HL-60/S4 treated with retinoic acid at 250 ng/mL for 4 days and 3 days (cell line): ENCODE results near the gene ZBTB22.
"Not testable (repeated sequence)": the region's sequence is repeated elsewhere in the genome, so short reads cannot be mapped to it uniquely, and the experiment has no call there.

Experiments
- in situ Hi-C: fragments of 300-500 bp; cut with MboI; formaldehyde crosslinking; loops from 2 replicates; pipeline ENCODE4 v1.7.0; 2022; ENCODE audit warnings: low sequenced_read_pairs

ZBTB22 gene

DNA sequence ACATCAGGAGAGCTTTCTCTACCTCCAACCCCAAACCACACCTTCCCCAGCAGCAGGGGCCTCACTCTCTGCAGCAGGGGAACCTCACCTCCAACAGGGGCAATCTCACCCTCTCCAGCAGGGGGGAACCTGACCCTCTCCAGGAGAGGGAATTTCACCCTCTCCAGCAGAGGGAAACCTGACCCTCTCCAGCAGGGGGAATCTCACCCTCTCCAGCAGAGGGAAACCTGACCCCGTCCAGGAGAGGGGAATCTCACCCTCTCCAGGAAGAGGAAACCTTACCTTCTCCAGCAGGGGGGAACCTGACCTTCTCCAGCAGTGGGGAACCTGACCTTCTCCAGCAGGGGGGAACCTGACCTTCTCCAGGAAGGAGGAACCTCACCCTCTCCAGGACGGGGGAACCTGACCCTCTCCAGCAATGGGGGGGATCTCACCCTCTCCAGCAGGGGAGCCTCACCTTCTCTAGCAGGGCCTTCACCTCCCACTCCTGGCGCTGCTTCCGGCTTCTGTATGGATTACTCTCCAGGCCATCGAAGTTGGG, 37.5 kb downstream of the ZBTB22 start:
- in situ Hi-C loops = no loop called here

DNA sequence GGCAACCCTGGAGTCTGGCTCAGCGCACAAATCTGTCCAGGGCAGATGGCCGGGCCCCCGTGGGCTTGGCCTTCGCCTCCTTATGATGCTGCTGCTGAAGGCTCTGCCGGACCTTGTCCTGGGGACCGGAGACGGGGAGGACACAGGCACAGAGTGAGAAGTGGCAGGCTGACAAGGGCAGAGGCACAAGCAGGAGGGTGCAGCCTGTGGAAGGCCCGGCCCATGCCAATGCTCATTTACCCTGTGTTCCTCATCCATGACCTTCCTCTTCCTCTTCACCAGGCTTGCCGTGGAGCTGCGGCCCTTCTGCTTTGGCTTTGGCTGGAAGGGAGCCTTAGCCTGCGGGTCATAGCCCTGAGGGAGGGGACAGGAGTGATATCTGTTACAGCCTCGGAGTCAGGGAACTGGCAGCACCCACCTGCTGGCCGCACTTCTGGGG, 38.3 kb downstream of the ZBTB22 start:
- in situ Hi-C loops = no loop called here

DNA sequence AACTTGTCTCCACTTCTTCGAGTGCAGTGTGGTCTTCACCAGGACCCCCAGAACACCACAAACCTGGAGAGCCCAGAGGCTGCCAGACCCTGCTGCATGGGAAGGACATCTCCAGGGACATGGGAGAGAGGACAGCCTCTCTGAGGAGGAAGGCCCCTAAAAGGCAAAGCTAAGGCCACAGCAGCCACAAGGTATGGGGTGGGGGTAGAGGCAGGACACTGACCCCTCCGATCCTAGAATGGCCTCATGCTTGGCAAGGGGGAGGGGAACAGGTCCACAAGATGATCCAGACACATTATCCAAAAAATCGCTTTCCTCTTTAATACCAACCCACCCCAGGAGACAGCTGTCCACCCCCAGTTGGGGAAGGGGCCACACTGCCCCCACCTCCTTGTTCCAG, 38.7 kb downstream of the ZBTB22 start:
- in situ Hi-C loops = no loop called here

DNA sequence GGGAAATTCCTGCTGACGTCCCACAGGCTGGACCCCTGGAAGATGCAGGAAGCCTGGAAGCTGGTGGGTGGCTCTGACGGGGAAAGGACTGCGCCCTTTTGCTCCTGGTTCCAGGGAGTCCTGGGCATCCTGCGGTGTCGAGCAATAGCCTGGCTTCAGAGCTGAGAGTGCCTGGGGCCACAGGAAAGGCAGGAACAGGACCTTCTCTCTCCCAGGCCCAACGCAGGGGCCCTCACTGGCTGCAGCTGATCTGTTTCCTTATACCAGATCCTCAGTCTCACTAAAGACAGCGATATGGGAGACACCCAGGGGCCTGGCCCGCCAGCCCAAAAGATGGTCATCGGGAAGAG, 39.2 kb downstream of the ZBTB22 start:
- in situ Hi-C loops = no loop called here

DNA sequence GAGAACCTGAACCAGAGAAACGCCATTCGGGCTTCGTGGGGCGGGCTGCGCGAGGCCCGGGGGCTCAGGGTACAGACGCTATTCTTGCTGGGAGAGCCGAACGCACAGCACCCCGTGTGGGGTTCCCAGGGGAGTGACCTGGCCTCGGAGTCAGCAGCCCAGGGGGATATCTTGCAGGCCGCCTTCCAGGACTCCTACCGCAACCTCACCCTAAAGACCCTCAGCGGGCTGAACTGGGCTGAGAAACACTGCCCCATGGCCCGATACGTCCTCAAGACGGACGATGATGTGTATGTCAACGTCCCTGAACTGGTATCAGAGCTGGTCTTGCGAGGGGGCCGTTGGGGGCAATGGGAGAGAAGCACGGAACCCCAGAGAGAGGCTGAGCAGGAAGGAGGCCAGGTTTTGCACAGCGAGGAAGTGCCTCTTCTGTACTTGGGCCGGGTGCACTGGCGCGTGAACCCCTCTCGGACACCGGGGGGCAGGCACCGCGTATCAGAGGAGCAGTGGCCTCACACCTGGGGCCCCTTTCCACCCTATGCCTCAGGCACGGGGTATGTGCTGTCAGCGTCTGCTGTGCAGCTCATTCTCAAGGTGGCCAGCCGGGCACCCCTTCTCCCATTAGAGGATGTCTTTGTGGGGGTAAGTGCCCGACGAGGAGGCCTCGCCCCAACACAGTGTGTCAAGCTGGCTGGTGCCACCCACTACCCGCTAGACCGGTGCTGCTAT, 39.7 kb downstream of the ZBTB22 start:
- in situ Hi-C loops = no loop called here

DNA sequence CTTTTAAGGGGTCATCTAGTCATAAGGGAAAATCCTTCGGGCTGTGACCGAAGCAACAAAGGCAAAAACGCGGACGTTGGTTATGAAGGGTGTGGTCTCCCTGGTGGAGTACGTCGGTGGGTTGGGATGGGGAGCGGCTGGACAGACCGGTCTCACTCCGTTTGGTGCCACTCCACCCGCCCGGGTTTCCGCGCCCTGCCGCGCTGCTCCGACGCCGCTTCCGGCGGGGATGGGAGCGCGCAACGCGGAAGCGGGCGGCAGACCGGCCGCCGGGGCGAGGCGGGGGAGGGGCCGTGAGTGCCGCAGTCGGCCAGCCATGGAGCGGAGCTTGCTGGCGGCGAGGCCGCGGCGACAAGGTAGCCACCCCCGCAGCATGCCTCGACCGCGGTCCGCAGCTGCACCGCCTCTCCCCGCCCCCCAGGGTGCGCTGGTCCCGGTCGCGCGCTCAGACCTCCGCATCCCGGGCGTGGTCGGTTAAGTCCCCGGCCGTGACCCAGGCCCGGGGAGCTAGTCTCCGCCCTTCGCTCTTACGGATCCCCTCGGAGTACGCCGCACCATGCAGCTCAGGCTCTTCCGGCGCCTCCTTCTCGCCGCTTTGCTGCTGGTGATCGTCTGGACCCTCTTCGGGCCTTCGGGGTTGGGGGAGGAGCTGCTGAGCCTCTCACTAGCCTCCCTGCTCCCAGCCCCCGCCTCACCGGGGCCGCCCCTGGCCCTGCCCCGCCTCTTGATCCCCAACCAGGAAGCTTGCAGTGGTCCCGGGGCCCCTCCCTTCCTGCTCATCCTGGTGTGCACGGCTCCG, 40.5 kb downstream of the ZBTB22 start, which contains the start of gene B3GALT4:
Gene B3GALT4, plus strand, starts transcription at position 260 of the 799 bp plus-strand sequence. Its CDS starts 297 bp downstream, at position 557.
- in situ Hi-C loops = no loop called here

DNA sequence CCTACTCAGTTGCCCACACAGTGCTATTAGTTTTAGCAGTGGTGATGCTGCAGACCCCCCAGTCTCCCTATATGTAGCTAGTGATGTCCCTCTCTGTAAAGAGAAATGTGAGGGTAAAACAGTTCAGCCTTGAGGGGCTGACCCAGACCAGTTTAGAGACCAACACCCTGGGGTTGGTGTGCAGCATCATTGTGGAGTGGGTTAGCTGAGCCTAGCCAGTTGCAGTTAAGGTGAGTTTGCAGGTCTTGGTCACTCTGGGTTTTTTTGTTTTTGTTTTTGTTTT, 41.0 kb downstream of the ZBTB22 start:
- in situ Hi-C loops = no loop called here

DNA sequence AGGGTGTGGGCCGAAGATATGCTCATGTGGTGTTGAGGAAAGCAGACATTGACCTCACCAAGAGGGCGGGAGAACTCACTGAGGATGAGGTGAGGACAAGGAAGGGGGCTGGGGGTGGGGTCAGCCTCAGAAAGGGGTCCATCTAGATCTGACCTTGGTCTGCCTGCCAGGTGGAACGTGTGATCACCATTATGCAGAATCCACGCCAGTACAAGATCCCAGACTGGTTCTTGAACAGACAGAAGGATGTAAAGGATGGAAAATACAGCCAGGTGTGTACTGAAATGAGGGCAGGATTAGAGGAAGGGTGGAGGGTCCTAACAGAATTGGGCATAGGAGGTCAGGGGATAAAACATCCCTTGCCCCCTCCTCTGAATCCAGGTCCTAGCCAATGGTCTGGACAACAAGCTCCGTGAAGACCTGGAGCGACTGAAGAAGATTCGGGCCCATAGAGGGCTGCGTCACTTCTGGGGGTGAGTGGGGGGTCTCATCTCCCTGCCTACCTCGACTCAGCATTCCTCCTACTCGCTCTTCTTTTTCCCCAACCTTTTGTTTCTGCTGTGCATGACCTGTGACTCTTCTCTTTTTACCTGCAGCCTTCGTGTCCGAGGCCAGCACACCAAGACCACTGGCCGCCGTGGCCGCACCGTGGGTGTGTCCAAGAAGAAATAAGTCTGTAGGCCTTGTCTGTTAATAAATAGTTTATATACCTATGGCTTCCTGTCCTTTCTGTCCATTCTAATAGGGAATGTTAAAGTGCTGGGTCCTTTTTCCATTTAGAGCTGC, 41.6 kb downstream of the ZBTB22 start:
- in situ Hi-C loops = not testable (repeated sequence)

DNA sequence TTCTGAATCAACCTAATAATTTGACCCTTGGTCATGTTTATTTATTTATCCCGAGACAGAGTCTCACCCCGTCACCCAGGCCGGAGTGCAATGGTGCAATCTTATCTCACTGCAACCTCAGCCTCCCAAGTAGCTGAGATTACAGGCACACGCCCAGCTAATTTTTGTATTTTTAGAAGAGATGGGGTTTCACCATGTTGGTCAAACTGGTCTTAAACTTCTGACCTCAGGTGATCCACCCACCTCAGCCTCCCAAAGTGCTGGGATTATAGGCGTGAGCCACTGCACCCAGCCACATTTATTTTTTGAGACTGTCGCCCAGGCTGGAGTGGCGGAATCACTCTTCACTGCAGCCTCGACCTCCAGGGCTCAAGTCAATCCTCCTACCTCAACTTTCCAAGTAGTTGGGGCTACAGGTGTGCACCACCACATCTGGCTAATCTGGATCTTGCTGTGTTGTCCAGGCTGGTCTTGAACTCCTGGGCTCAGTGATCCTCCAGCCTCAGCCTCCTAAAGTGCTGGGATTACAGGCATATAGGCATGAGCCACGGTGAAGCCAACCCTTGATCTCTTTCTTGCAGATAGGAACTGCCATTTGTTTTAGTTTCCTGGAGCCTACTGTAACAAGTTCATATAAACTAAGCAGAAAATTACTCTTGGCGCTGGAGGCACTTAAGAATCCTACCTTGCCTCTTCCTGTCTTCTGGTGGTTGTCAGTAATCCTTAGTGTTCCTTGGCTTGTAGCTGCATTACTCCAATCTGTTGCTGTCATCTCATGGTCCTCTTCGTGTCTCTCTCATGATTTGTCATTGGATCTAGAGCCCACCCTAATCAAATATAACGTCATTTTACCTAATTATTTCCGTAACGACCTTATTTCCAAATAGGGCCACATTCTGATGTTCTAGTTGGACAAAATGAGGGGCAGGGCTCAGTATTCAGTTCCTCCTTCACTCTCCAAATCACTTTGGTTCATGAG, 43.3 kb downstream of the ZBTB22 start:
- in situ Hi-C loops = no loop called here

DNA sequence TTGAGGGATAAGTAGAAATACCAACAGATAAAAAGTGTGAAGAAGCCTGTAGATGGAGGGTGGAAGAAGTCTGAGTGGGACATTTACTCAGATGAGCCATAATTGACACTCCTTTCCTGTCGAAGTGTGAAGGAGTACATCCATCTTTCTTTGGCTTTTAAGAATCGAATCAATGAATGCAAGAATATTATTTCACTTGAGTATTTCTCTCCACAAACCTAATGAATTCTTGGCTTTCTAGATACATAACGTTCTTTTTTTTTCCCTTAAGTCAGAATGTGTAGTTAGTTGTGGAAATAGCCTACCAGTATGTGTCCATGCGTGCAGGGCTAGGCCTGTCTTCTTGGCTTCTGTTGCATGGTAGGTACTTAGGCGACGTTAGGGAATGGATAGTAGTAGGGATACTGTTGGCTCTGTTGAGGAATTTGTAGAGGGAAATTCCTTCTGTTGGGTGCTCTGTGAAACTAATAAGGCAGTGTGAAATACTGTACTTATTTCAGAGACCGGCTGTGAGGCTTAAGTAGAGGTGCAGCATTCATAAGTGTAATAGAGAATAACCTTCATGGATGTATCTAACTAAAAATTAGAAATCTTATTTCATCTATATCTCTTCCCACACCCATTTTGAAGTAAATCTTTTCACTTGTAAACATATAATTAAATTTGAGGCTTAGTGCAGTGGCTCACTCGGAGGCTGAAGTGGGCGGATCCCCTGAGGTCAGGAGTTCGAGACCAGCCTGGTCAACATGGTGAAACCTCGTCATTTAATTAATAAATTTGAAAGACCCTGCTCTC, 44.2 kb downstream of the ZBTB22 start:
- in situ Hi-C loops = no loop called here

DNA sequence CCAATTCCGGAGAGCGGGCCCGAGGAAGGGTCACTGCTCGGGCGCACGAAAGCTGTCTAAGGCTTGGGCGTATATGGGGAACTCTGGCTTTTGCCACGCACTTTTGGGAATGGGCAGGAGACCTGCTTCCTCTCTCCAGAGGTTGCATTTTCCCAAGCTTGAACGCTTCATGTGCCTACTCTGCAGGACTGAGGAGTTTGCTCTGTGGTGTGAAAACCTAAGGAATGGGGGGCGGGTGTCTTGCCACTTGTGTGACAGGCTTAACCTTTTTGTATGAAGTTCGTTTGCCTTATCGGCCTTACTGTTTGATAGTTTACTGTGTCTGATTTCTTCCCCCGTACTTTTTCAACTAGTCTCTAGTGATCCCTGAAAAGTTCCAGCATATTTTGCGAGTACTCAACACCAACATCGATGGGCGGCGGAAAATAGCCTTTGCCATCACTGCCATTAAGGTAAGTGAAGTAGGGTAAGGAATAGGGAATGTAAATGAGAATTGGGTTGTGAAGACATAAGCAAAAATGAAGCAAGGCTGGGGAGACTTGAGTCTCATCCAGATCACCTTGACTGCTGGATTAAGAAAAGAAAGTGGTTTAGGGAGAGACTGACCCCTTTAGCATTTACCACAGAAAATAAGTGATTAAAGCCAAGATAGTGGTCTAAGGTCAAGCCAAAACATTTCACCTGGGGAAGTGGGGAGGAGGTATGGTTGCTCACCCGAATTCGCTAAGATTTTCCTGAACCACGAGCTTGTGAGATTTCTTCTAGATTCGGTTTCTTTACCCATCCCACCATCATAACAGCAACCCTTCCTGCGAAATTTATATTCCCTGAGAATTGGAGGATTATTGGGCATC, 45.0 kb downstream of the ZBTB22 start:
- in situ Hi-C loops = no loop called here

DNA sequence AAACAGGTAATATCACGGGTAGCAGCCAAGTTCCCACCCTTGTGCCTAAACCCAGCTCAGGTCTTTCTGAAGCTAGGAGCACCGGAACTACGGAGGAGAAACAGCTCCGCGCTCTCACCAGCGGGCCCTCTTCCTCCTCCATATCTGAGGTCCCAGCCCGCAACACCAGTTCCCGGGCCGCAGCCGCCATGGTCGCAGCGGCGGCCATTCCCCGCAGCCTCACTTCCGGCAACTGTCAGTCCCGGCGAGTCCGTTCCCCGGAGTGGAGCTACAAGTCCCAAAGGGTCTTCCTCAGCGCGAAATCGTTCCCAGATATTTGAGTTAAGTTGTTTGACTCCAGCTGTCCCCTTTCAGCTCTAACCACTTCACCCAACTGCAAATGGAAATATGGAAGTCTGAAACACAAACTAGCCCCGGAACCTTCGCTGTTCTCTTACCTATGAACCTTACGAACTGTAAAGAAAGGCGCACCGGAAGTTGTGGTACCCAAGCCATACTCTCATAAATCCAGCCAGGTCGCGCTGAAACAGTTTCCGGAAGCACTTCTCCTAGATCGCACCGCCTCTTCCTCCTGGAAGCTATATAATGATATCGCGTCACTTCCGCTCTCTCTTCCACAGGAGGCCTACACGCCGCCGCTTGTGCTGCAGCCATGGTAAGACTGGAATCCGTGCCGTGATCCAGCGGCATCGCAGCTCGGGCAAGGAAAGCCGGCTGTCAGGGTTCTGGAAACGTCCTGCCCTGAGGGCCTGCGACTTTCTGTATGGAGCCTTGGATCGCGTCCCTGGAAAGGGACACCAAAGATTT, 45.9 kb downstream of the ZBTB22 start, which contains the start of the genes RPS18 and VPS52:
Gene RPS18, plus strand, starts transcription at position 608 of the 807 bp plus-strand sequence. Its CDS starts 45 bp downstream, at position 653.
Gene VPS52, minus strand, starts transcription at position 409 of the 807 bp plus-strand sequence. Its CDS starts 201 bp downstream, at position 208.
- in situ Hi-C loops = no loop called here

DNA sequence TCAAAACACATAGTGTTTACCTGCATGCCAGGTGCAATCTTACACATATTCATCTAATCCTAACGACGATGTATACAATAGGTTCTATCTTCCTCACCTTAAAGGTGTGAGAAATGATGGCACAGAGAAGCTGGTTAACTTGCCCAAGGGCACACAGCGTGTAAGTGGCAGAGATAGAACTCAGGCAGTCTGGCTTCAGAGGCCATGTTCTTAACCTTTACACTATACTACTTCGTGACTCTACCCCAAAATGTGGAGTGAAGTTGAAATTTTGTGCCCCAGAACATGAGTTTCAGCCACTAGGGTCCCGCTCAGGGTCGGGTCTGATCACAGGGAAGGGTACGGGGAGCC, 46.5 kb downstream of the ZBTB22 start:
- in situ Hi-C loops = no loop called here
